HG03432 (cell line): ENCODE measurements around the gene SRSF4.
A peak's percentile ranks its signal among the peaks of the same experiment; 100 is the strongest.

Experiments used
- ATAC-seq: cut with Tn5 transposase; IDR thresholded peaks from one replicate; pipeline ENCODE4 v1.9.1; 2021; ENCODE audit warnings: mild to moderate bottlenecking, moderate library complexity; ENCODE audit not compliant: unreplicated experiment

Gene SRSF4

DNA sequence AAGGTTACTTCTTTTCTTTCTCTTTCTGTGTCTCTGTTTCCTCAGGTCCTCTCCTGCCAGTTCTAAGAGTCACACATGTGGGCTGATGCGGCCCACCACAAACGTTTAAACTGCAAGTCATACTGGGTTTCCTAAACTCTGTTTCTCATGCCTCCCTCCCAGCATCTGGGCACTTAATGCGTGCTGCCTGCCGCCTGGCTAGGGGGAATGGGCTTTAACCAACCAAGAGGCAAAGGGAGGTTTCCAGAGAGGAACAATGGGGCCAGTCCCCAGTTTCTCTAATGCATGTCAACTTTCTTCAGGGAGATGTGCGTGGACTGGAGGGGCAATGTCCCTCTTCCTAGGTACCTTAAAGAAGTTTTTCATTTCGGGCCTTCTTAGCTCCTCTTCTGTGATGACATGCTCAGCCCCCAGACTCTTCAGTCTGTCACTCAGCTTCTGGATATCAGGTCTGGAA lies 19.9 kb upstream of the SRSF4 start:
- no peak for ATAC-seq

DNA sequence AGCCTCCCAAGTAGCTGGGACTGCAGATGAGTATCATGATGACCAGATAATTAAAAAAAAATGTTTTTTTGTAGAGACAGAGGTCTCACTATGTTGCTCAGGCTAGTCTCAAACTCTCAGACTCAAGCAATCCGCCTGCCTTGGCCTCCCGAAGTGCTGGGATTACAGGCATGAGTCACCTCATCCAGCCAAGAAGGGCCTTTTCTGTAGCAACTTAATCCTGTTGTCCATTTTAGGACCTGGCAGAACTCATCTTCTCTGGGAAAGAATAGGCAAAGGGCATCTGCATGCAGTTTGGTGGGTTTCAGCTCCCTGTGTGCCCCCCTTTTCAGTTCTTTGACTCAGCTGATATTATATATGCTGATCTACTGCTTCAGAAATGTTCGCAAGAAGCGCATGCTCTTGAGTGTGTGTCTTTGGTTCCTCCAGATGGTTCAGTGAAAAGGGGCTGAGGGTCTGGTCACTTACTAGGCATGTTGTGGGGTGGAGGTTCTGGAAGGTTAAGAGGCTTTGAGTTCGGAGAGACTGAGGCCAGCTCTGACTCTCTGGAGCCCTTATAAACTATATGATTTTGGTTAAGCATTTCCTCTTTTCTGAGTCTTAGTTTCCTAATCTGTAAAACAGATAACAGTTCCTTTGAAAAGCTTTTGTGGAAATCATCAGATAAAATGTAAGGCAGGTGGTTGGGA lies 19.4 kb upstream of the SRSF4 start:
- no peak for ATAC-seq

DNA sequence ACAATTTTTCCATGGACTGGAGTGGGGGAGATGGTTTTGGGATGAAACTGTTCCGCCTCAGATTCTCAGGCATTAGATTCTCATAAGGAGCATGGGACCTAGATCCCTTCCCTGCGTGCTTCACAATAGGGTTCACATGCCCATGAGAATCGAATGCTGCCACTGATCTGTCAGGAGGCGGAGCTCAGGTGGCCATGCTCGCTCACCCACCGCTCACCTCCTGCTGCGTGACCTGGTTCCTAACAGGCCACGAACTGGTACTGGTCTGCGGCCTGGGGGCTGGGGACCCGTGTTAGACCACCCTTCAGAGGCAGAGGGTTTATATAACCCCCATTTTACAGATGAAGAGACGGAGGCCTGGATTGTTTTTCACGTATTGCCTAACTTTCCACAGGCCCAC lies 16.3 kb upstream of the SRSF4 start:
- ATAC-seq: no peak

DNA sequence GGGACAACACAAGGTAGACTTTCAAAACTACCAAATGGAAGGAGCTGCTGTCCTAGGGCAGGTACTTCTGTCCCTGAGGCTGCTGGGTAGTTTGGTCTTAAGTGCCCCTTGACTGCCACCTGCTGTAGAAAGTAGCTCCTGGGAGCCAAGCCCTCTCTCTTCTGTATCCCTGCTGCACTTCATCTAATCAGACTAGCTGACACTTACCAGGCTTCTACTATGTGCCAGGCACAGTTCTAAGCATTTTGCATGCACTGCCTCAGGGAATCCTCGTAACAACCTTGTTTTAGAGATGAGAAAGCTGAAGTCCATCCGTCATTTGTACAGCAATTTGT lies 15.9 kb upstream of the SRSF4 start:
- ATAC-seq: no peak

DNA sequence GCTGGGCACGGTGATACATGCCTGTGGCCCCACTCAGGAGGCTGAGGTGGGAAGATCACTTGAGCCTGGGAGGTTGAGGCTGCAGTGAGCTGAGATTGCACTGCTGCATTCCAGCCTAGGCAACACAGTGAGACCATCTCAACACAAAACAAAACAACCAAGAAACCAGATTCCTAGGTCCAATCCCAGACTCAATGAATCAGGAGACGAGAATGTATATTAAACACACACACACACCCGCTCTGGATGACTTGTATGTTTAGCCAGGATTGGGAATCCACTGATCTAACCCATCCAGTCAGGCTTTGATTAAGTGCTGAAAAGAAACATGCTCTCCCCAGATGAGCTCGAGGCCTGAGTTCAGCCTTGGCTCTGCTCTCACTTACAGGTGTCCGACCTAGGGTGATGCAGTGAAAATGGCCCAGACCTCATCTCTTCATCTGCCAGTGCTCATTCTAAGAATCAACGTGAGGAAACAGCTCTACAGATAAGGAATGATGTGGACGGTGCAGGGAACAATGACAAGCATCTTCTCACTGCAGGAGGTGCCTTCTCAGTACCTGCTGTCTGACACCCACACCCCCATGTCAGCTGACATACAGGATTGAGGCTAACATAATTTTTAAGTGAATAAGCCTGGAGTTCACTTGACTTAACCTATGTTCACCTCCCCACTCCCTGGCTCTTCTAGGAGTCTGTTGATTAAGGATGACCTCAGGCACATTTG lies 15.3 kb upstream of the SRSF4 start:
- ATAC-seq: no peak

DNA sequence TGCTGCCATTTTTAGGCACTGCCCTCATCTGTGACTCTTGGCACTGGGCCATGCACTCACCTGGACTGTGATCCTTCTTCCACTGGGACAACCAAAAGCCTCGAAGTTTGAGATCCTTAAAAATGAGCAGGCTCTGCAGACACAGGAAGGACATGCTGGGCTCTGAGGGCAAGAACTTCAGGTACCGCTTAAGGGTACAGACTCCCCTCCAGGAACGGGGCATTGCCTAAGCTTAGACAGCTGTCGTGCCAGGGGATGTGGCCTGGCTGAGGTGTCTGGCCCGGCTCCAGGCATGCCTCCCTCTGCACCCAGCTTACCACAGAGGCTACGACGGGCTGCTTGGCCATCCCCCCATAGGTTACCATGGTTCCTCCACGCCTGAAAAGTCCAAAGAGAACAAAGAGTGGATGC lies 14.2 kb upstream of the SRSF4 start:
- no peak for ATAC-seq

DNA sequence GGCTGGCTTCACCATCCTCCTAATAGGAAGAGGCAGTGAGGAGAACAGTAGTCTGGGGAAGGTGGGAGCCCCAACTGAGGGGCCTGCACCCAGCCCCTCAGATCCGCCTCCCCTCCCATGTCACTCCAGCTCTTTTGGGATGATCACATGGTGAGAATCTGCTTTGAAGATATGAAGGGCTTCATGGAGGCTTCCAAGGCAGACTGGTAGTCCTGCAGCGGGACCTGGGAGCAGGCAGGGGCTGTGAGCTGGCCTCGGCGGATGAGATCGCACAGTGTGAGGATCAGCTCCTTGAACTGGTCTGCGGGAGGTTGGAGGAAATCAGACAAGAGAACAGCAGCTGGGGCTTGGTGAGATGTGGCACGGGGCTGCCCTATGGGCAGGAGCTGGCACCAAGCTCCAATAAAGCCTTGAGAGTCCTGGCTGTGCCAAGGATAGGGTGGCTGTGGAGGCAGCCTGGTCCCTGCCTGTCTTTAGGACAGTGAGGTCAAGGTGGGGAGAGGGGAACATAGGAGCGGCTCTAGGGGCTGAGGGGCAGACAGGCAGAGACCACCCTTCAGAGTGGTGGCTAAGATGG lies 12.3 kb upstream of the SRSF4 start:
- ATAC-seq: no peak

DNA sequence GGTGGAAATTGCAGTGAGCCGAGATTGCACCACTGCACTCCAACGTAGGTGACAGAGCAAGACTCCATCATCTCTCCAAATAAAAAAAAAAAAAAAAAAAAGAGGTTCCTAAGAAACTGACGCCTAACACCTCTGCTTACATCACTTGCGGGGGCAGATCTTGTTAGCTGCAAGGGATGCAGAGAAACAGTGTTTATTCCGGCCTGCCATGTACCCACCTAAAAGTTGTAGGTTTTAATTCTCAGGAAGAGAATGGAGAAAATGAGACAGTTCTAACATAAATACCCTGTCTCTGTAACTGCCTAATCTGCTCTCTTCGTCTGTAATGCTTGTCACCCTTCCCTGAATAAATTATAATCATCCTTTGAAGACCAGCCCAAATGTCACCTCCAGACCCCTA lies 9.0 kb upstream of the SRSF4 start:
- ATAC-seq: no peak

DNA sequence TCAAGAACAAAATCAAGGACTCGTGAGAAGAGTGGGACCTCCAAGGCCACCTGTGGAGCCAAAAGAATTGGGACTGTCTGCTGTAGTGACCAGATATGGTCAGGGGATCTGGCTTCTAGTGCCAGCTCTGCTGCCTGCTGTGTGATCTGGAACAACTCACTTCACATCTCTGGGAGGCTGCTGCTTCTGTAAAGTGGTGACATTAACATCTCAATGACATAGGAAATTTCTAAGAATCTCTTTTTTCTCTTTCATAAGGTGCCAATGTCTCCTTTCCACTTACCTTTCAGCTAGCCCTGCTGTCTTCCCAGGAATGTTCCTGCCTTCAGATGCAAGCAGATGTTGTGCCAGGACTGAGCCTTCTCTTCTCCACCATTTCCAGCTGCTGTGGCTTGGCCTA lies 5.0 kb upstream of the SRSF4 start:
- ATAC-seq: no peak

DNA sequence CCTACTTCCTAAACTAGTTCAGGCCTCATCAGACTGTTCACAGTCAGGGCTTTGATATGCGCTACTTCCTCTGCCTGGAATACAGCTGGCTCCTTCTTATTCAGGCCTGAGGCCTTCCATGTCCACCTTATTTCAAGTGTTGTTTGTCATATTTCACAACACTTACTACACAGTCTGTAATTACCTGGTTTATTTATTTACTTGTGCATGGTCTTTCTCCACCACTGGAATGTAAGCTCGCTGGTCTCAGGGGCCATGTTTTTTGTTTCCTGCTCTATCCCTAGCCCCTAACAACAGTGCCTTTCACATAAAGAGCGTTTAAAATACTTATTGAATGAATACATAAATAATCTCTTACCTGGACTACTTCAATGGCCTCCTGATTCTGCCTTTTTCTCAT lies 4.6 kb upstream of the SRSF4 start:
- ATAC-seq: no peak

DNA sequence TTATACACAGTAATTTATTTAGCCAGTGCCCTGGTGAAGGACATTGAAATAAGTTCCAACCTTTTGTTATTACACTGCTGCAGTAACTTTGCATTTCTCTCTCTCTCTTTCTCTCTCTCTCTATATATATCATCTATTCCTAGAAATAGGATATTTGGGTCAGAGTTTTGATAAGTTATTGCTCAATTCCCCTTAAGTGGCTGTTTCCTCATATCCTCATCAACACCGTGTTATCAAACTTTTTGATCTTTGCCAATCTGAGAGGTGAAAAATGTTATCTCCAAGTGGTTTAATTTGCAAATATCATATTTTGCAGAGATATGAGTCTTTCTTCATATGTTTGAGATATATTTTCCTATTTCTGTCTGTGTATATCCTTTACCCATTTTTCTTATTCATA lies 1.6 kb upstream of the SRSF4 start:
- ATAC-seq: no peak

DNA sequence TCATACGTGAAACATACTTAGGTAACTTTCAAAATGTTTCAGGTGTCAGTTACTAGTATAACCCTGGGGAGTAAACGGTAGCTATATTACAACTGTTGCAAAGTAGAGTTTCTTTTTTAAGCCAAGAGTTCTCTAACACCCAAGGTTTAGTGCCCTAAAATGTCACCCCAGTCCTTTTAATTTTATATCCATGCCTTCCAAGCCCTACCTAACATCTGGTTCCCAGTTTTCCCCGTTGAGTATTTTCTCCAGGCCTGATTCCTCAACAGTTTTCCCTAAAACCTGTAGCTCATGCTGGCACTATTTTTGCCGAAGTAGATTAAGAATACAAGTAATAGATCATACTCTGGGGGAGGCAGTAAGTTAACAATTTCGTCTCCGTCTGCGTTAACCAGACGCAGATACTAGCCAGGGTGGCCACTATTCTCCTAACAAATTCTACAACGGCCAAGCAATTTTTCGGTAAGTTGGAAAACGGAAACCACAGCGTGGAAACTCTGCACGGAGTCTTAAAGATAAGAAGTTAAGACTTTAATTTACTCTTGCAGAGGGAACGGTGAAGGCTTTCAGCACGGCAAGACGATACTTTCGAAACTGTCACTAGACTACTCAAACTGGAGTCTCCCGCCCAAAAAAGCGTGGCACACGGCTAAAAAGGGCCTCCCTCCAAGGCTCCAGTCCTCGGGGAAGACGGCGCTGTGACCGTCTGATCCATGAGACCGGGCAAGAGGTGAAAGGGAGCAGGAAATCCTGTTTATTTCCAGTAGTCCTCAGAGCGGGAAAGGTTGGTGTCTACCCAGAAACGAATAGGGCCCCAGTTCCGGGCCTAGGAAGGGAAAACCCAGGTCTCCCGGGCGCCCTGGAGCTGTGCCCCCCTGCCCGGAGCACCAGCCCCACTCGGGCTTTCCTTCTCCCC lies 945 bp downstream of the SRSF4 start:
- peak; percentile 2 for ATAC-seq

DNA sequence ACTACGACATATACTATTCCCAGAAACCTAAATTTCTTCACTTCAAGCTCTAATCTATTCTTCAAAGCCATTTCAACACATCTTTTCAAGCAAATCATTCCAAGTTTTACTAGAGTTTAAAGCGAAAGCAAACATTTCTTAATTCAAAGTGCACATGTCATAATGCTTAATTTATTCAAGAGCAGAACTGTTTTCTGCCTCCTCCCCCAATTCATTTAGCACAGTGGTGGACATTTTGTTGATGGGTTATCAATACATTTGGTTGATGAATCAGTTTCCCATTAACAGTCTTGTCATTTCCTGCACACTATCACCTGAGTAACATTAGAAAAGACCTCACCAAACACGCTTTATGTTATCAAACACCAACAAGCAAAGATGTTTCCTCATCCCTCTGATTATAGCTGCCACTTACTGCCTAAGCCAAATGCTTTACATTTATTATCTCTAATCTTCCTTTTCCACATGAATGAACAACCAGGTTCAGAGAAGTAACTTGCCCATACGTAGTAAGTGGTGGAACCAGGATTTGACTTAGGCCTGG lies 2.0 kb downstream of the SRSF4 start:
- ATAC-seq: no peak

DNA sequence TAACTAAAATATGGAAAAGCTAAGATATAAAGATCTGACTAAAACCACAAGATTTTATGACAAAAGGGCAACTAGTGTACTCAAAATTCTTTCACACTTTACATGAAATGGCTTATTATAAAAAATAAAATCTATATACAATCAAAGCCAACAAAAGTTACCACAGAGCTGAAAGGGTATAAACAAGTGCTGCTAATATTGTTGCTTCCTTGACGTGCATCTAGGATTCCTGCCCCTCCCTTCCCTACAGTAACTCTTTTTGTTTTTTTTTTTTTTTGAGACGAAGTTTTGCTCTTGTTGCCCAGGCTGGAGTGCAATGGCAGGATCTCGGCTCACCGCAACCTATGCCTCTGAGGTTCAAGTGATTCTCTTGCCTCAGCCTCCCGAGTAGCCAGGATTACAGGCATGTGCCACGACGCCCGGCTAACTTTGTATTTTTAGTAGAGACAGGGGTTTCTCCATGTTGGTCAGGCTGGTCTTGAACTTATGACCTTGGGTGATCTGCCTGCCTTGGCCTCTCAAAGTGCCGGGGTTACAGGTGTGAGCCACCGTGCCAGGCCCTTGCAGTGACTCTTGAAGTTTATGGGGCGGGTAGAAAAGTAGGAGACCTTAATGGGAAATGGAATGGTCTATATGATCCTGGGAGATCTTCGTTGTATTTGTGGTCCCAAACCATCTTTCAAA lies 4.5 kb downstream of the SRSF4 start:
- ATAC-seq: no peak

DNA sequence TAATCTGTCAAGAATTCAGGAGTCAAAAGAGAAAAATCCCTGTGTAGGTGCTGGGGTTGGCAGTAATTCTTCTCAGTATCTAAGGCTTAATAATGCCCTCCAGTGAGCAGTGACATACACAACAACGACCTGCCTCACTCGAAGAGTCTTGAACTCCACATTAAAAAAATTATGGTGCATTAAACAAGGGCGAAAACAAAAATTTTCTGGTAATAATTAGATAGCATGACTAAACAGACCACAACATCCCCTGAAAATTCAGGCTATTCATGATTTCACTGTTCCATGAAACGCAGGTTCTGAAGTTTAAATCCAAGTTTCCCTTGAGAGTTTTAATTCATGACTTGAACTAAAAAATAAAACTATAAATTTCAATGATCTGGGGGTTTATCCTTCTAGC lies 5.1 kb downstream of the SRSF4 start:
- no peak for ATAC-seq

DNA sequence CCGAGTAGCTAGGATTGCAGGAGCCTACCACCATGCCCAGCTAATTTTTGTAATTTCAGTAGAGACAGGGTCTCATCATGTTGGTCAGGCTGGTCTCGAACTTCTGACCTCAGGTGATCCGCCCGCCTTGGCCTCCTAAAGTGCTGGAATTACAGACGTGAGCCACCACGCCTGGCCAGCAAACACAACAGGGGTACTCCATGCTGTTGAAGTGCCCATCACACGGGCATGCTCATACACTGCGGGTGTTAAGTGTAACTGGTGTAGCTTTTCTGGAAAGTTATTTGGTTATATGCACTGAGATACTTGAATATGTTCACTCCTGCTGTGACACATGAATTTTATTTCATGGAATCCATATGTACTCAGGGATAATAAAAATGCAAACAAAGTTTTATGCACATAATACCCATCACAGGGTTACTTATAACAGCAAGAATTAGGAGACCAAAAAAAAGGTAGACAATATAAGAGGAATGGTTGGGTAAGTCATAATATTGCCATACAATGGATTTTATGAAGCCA lies 9.2 kb downstream of the SRSF4 start:
- ATAC-seq: no peak

DNA sequence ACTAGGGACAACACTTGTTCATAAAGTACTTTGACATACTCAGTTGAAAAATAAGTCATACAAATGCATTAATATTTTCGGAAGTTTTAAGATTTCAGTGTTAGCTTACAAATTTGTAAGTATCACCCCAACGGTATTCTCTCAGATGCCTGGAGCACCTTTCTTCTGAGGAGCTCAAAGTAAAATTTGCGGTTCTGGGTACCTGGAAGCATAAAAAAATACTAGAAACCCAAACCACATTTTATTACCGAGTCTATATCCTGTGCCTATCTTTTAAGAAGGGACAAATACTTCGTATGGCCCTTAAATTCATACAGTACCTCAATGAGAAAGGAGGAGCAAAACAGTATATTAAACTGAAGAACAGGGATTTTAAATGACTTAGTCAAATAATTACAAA lies 10.2 kb downstream of the SRSF4 start:
- ATAC-seq: no peak

DNA sequence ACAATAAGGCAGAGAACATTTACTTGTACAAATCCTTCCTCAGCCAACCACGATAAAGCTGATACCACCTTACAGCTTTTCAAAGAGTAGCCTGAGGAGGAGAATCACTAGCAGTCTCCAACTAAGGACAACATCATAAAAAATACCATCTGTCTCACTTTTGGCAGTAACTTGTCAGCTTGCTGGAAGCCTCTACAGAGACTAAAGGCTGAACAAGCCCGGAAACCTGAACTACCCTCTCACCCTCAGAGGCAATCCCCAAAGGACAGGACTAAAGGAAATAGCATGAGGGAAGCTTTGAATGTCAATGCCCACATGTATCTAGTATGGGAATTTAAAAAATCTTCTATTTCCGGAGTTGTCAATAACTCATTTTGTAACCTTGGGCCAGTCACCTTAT lies 10.6 kb downstream of the SRSF4 start:
- ATAC-seq: no peak

DNA sequence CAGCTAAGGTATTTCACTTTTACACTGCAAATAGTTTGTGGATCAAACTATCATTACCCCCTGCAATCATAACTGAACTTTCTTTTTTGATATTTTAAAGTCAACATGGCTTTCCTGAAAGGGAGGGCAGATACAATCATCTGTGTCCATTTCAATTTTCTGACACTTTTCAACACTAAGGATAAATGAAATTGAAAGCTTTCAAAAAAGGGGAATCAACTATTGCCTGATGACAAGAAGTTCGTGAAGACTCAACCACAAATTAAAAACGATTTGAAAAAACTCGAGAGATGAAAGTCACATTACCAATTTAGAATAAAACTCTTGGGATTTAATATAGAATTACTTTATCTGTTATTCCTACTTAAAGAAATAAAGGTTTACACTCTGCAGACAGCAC lies 11.7 kb downstream of the SRSF4 start:
- no peak for ATAC-seq

DNA sequence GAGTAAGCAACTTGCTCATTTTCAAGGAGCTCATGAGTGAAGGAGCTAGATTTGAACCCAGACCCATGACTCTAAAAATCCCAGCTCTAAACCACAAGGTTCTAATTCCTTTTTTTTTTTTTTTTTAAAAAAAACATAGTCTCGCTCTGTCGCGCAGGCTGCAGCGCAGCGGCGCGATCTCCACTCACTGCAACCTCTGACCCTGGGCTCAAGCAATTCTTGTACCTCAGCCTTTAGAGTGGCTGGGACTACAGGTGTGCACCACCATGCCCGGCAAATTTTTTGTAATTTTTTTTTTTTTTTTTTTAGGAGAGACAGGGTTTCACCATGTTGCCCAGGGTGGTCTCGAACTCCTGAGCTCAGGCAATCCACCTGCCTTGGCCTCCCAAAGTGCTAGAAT lies 13.8 kb downstream of the SRSF4 start:
- no peak for ATAC-seq
